GM23248 (cell line): ENCODE measurements around the gene MT1E. TPM values are rescaled to one million over a fixed set of nuclear protein-coding genes. Genes with fewer than 3 reads are reported as not detected.
A peak's percentile ranks its signal among the peaks of the same experiment; 100 is the strongest.

Experiments
- DNase-seq: peaks from one replicate; pipeline ENCODE4 v3.0.0-alpha.2; 2015
- H2AFZ ChIP-seq: fragments of 200-600 bp; sonication (generic); 2 replicates; pipeline ENCODE4 v1.6.1; 2016; ENCODE audit warnings: antibody characterized with exemption
- H3F3A ChIP-seq: fragments of 200-600 bp; sonication (generic); 2 replicates; pipeline ENCODE4 v1.6.1; 2016; ENCODE audit warnings: mild to moderate bottlenecking, antibody characterized with exemption, mixed run types; ENCODE audit not compliant: insufficient read depth
- H3K27ac ChIP-seq: fragments of 200-600 bp; sonication (generic); 2 replicates; pipeline ENCODE4 v1.5.1; 2016; ENCODE audit warnings: mild to moderate bottlenecking
- H3K27me3 ChIP-seq: fragments of 200-600 bp; sonication (generic); replicated peaks from 2 replicates; pipeline ENCODE4 v1.6.1; 2016; ENCODE audit warnings: mild to moderate bottlenecking; ENCODE audit not compliant: insufficient read depth
- H3K36me3 ChIP-seq: fragments of 200-600 bp; sonication (generic); 2 replicates; pipeline ENCODE4 v1.6.1; 2016; ENCODE audit warnings: low read depth, mild to moderate bottlenecking
- H3K4me1 ChIP-seq: fragments of 200-600 bp; sonication (generic); 2 replicates; pipeline ENCODE4 v1.6.1; 2016; ENCODE audit warnings: mild to moderate bottlenecking; ENCODE audit not compliant: insufficient read depth
- H3K4me2 ChIP-seq: fragments of 200-600 bp; sonication (generic); one replicate; pipeline ENCODE4 v1.6.1; 2016; ENCODE audit warnings: mild to moderate bottlenecking; ENCODE audit not compliant: unreplicated experiment
- H3K4me3 ChIP-seq: fragments of 200-600 bp; sonication (generic); 2 replicates; pipeline ENCODE4 v1.5.1; 2016; ENCODE audit warnings: mild to moderate bottlenecking
- H3K79me2 ChIP-seq: fragments of 200-600 bp; sonication (generic); 2 replicates; pipeline ENCODE4 v1.6.1; 2016; ENCODE audit warnings: mild to moderate bottlenecking; ENCODE audit not compliant: insufficient read depth
- H3K9ac ChIP-seq: fragments of 200-600 bp; sonication (generic); 2 replicates; pipeline ENCODE4 v1.6.1; 2016; ENCODE audit warnings: mild to moderate bottlenecking
- H3K9me2 ChIP-seq: fragments of 200-600 bp; sonication (generic); 2 replicates; pipeline ENCODE4 v1.6.1; 2016; ENCODE audit warnings: mixed run types, mild to moderate bottlenecking, moderate library complexity; ENCODE audit not compliant: insufficient read depth
- H3K9me3 ChIP-seq: fragments of 200-600 bp; sonication (generic); one replicate; pipeline ENCODE4 v1.6.1; 2017; ENCODE audit warnings: low read depth
- H4K20me1 ChIP-seq: fragments of 200-600 bp; sonication (generic); 2 replicates; pipeline ENCODE4 v1.6.0; 2016; ENCODE audit not compliant: insufficient read depth
- EZH2 ChIP-seq: fragments of 200-600 bp; sonication (generic); IDR thresholded peaks from 2 replicates; pipeline ENCODE4 v1.6.1; 2018; ENCODE audit warnings: antibody characterized with exemption, mild to moderate bottlenecking; ENCODE audit not compliant: insufficient read depth, poor library complexity, severe bottlenecking
- EZH2phosphoT487 ChIP-seq: fragments of 200-600 bp; sonication (generic); IDR thresholded peaks from 2 replicates; pipeline ENCODE4 v1.6.1; 2018; ENCODE audit warnings: antibody characterized with exemption, moderate library complexity, mild to moderate bottlenecking, low read depth; ENCODE audit not compliant: insufficient read depth
- WGBS, 2 experiments: methylation state at CpG; one replicate each; pipeline ENCODE4 v1.1.6; 2015 to 2017; ENCODE audit warnings: low lambda C conversion rate in 2 of 2, low coverage in 1 of 2; ENCODE audit errors: missing lambda C conversion rate in 2 of 2; 5-methylcytosine and 5-hydroxymethylcytosine counted together
- in situ Hi-C: fragments of 300-500 bp; cut with MboI; formaldehyde crosslinking; loops from 2 replicates; pipeline ENCODE4 v1.15.0; 2020
- polyA plus RNA-seq: library from polyadenylated mRNA; unstranded; fragments of >200 nt; fragmentation: Nextera tagmentation; extraction: Ambion mirVana; gene quantifications from 2 replicates; pipeline ENCODE4 v1.2.1, GENCODE V29; 2016
- total RNA-seq: library from RNA; depleted of rRNA; stranded (reverse); fragments of >200 nt; shearing (Covaris generic); gene quantifications from 2 replicates; pipeline ENCODE4 v1.2.3, GENCODE V29; 2014

MT1E gene
- total and polyA plus RNA-seq, 2 experiments from 2014 or later: 178 to 329 TPM

DNA sequence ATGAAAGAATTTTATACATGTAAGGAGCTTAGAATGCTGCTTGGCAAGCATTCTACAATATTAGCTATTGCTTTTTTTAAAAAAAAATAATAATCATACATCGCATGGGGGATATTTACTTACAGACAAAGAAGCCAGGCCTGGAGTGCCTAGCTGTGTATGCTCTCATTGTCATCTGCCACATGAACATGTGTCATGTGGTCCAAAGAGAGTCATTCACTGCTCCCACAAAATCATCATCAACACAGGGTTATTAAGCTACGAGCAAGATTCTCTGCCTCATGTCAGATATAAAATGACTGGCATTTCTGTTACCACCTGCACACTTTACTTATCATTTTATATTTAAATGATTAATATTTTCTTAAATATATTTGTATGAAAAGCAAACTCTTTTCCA, 1.9 kb upstream of the MT1E start:
- no peaks in the 10 kb centered on the region for H3K9me3 ChIP-seq
- no peaks in the 10 kb centered on the region for H3K36me3 ChIP-seq
- no peak for DNase-seq
- H3K27me3 ChIP-seq: no peaks in the 10 kb centered on the region
- TF ChIP-seq EZH2 (no peak), EZH2phosphoT487 (no peak)
- H3K4me2 ChIP-seq: no peak overlapping the region
- no peaks in the 10 kb centered on the region for H4K20me1 ChIP-seq
- peaks cover 21% of the 10 kb centered on the region for H3F3A ChIP-seq
- no peak overlapping the region for H3K27ac ChIP-seq
- no peak overlapping the region for H2AFZ ChIP-seq
- in situ Hi-C loops: no loop called here
- H3K4me1 ChIP-seq: peaks cover 4% of the 10 kb centered on the region; the same call in 1 of the 2 replicates
- 97% methylated on average over 2 of the region's 2 CpGs for WGBS, 2 experiments
- peaks cover 11% of the 10 kb centered on the region for H3K79me2 ChIP-seq
- no peaks in the 10 kb centered on the region for H3K9me2 ChIP-seq
- no peak overlapping the region for H3K9ac ChIP-seq
- H3K4me3 ChIP-seq: no peak overlapping the region

DNA sequence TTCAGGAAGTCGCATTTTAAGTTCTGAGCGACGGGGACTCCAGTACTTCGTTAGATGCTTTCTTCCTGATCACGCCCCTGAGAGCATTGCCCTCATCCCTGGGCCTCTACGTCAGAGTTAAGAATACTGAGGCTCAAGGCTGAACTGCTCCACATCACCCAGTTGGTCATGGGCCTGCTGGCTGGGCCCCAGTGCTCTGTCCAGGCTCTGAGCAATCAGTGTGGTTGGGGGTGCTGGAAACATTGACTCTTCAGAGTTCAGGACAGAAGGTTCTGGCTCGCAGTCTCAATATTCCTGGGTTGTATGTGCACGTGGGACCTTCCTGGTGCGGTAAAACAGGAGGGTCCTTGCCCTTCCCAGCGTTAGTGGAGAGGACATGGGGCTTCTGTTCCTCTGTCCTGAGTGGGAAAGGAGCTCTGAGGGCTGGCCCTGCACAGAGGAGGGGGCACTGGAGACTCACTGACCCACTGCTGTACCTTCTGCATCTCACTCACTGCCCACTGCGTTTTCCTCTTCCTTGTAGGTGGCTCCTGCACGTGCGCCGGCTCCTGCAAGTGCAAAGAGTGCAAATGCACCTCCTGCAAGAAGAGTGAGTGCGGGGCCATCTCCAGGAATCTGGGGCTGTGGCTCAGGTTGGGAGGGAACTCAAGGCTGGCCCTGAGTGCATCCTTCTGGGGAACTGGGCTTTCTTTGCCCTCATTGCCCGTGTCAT, 518 bp downstream of the MT1E start:
- DNase-seq: peak; percentile 94
- TF ChIP-seq EZH2phosphoT487: no peak
- TF ChIP-seq EZH2: no peak
- Histone ChIP-seq H3K9me2 (no peaks in the 10 kb centered on the region), H3K4me1 (peaks cover 4% of the 10 kb centered on the region; the same call in 1 of the 2 replicates), H4K20me1 (no peaks in the 10 kb centered on the region), H3K9me3 (no peaks in the 10 kb centered on the region), H3K79me2 (peaks cover 11% of the 10 kb centered on the region), H3K36me3 (no peaks in the 10 kb centered on the region), H3K27ac (peak overlapping the region; percentile 98), H3K4me3 (peak overlapping the region; percentile 91), H3F3A (peaks cover 29% of the 10 kb centered on the region), H3K27me3 (no peaks in the 10 kb centered on the region), H3K9ac (peak overlapping the region; percentile 96), H3K4me2 (peak overlapping the region; percentile 98), H2AFZ (peak overlapping the region; percentile 89)
- WGBS, 2 experiments: 8% methylated on average over 16 of the region's 16 CpGs
- in situ Hi-C loops: no loop called here

DNA sequence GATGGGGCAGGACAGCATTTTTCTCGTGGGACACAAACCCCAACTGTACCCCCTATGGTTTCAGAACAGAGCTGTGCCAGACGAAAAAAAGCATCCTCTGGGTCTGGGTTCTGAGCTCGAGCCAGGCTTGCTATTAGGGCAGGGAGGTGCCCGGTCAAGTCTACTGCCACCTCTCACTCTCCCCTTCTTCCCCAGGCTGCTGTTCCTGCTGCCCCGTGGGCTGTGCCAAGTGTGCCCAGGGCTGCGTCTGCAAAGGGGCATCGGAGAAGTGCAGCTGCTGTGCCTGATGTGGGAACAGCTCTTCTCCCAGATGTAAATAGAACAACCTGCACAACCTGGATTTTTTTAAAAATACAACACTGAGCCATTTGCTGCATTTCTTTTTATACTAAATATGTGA, 1.1 kb downstream of the MT1E start:
- no peaks in the 10 kb centered on the region for H3K9me2 ChIP-seq
- in situ Hi-C loops: no loop called here
- no peaks in the 10 kb centered on the region for H3K9me3 ChIP-seq
- no peaks in the 10 kb centered on the region for H3K27me3 ChIP-seq
- peaks cover 4% of the 10 kb centered on the region; the same call in 1 of the 2 replicates for H3K4me1 ChIP-seq
- no peak overlapping the region for H2AFZ ChIP-seq
- peak overlapping the region; percentile 96 for H3K9ac ChIP-seq
- H3K79me2 ChIP-seq: peaks cover 11% of the 10 kb centered on the region
- peak; percentile 24 for DNase-seq
- WGBS, 2 experiments: 1 to 7% methylated on average over 7 of the region's 7 CpGs
- TF ChIP-seq EZH2phosphoT487 (no peak), EZH2 (no peak)
- peaks cover 34% of the 10 kb centered on the region for H3F3A ChIP-seq
- H3K4me2 ChIP-seq: peak overlapping the region; percentile 98
- peak overlapping the region; percentile 98 for H3K27ac ChIP-seq
- H3K36me3 ChIP-seq: no peaks in the 10 kb centered on the region
- H4K20me1 ChIP-seq: no peaks in the 10 kb centered on the region
- H3K4me3 ChIP-seq: peak overlapping the region; percentile 91

DNA sequence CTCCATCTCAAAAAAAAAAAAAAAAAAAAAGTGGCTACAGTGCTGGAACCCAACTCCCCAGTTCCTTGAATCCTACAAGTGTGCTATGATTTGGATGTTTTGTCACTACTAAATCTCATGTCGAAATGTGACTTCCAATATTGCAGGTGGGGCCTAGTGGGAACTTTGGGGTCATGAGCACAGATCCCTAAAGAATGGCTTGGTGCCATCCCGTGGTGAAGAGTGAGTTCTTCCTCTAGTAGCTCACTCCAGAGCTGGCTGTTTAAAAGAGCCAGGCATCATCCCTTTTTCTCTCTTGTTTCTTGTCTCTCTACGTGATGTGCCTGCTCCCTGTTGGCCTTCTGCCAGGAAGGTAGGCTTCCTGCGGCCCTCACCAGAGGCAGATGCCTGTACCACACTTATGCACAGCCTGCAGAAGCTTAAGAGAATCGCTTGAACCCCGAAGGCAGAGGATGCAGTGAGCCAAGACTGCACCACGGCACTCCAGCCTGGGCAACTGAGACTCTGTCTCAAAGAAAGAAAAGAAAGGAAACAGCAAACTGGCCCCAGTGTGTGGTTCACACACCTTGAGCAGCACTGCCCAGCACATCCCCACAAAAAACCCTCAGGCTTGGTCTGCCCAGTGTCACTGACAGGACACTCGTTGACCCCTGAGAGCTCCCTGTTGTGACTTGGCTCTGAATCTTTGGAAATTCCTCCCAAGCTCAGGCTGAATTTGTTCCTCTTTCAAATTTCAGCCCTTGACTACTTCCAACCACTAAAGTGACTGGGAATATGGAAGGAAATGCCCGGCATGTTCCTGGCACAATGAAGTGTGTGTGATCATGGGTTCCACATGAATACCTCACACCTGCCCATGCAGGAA, 3.1 kb downstream of the MT1E start:
- TF ChIP-seq EZH2phosphoT487 (no peak), EZH2 (no peak)
- H2AFZ ChIP-seq: no peak overlapping the region

More for the DNA sequence above, 3.1 kb downstream of the MT1E start:
- H3K4me2 ChIP-seq: no peak overlapping the region
- H3K9me2 ChIP-seq: no peaks in the 10 kb centered on the region
- no peak overlapping the region for H3K4me3 ChIP-seq
- peaks cover 4% of the 10 kb centered on the region; the same call in 1 of the 2 replicates for H3K4me1 ChIP-seq
- no peaks in the 10 kb centered on the region for H3K36me3 ChIP-seq
- no peaks in the 10 kb centered on the region for H3K9me3 ChIP-seq
- in situ Hi-C loops: no loop called here
- peak; percentile 37 for DNase-seq
- H3K9ac ChIP-seq: no peak overlapping the region
- H3K79me2 ChIP-seq: peaks cover 11% of the 10 kb centered on the region
- 45 to 48% methylated on average over 9 of the region's 9 CpGs for WGBS, 2 experiments
- H3K27ac ChIP-seq: no peak overlapping the region
- H3K27me3 ChIP-seq: no peaks in the 10 kb centered on the region
- peaks cover 36% of the 10 kb centered on the region for H3F3A ChIP-seq
- H4K20me1 ChIP-seq: no peaks in the 10 kb centered on the region
